GM12874 (cell line): Measurements from ENCODE around the gene ITPR1.

Experiments used
- CTCF ChIP-seq: IDR thresholded peaks from 2 replicates; pipeline ENCODE4 v1.5.1; 2011; ENCODE audit warnings: low read depth, mild to moderate bottlenecking, control low read depth, low read length, moderate library complexity; ENCODE audit not compliant: insufficient read depth

Gene ITPR1

GRCh38 chr3:4877173-4877787, 384.1 kb downstream of the ITPR1 start:
- no peak for TF ChIP-seq CTCF

- TF ChIP-seq CTCF: no peak
Measured at GRCh38 chr3:4880850-4881249, 387.7 kb downstream of the ITPR1 start.

GRCh38 chr3:4882548-4882947, 389.4 kb downstream of the ITPR1 start:
- TF ChIP-seq CTCF: no peak

GRCh38 chr3:4883011-4883410, 389.9 kb downstream of the ITPR1 start:
- no peak for TF ChIP-seq CTCF

- TF ChIP-seq CTCF: no peak
Measured at GRCh38 chr3:4884888-4885287, 391.7 kb downstream of the ITPR1 start.

- no peak for TF ChIP-seq CTCF
Measured at GRCh38 chr3:4885316-4885715, 392.2 kb downstream of the ITPR1 start.

GRCh38 chr3:4886448-4886847, 393.3 kb downstream of the ITPR1 start:
- TF ChIP-seq CTCF: no peak
